GM21367 (cell line): ENCODE data around the gene HMX1.

ENCODE experiments used
- ATAC-seq: cut with Tn5 transposase; IDR thresholded peaks from one replicate; pipeline ENCODE4 v1.9.1; 2021; ENCODE audit not compliant: unreplicated experiment

HMX1 gene

DNA sequence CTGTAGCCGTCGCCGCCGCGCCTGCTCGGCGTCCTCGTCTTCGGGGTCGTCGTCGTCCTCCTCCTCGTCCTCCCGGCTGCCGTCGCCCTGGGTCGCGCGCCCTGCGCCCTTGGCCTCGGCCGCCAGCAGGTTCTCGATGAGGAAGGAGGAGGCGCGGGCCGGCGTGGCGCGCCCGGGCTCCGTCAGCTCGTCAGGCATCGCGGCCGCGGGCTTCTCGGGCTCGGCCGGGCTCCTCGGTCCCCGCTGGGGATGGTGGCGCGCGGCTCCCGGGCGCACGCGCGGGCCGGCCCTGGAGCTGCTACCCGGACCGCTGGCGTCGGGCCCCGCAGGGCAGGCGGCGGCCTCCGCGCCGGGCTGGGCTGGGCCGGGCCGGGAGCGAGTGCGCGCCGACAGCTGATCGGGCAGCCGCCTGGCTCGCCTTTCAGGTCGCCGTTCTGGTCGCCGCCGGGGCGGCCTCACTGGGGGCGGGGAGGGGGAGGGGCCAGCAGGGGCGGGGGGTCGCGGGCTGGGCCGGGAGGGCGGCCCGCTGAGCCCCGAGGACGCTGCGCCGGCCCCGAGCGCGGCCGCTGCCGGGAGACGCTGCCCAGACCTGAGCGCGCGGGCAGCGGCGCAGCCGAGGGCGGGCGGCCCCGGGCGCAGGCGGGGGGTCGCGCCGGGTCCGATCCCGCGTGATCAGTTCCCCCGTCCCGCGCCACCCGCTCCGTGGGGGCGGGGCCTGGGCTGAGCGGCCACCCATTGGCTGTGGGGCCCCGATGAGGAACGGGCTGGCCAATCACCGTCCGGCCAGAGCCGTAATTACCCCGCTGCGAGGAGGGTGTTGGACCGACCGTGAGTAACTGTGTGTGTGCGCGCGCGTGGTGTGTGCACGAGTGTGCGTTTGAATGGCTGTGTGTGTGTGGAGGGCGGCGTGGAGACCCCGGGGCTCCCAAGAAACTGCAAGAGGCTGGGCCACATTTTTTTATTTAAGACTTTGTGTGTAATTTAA lies at the start of gene HMX1:
Gene HMX1, minus strand, starts transcription at position 423 of the 985 bp plus-strand sequence. Its CDS starts 225 bp downstream, at position 198.
- no peak for ATAC-seq

DNA sequence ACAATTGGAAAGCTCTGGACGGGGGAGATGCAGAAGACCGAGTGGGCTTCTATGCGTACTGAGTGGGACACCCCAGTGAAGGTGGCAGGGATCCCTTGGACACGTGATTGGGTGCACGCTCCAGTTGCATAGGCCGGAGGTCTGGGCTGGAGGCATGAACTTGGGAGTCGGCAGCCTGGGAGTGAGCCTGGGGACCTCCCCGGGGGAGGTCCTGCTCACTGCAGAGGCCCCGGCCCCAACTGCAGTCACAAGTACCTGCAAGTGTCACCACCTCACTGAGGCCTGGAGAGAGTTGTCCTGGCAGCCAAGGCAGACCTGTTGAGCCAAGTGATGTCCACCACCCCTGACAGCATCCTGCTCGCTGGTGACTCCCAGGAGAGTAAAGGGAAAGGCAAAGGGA lies 49.3 kb upstream of the HMX1 start:
- ATAC-seq: no peak

DNA sequence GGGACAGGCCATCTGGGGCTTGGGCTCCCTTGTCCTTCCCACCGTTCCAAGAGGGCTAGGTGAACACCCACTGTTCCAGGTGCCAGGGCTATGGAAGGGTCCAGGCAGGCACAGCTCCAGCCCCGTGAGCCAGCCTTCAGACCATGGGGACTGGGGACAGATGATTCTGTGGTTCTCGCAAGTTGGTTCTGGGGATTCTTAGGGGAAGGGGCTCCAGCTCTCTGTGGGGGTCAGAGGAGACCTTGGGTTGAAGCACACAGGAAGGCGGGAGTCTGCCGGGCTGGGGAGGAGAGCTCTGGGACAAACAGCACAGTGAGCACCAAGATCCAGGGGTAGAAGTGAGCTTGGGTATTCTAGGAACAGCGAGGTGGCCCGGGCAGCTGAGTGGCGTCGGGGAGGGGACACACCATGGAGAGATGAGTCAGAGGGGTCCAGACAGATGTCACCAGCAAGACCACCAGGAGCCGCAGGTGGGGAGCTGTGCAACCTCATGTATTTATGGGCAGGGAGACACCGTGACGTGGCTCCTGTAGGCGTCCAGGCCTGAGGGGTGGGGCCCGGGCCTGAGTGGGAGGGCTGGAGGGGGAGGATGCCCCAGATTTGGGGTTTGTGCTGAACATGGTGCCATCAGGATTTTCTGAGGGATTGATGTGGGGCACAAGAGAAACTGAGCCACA lies 48.8 kb upstream of the HMX1 start:
- no peak for ATAC-seq

DNA sequence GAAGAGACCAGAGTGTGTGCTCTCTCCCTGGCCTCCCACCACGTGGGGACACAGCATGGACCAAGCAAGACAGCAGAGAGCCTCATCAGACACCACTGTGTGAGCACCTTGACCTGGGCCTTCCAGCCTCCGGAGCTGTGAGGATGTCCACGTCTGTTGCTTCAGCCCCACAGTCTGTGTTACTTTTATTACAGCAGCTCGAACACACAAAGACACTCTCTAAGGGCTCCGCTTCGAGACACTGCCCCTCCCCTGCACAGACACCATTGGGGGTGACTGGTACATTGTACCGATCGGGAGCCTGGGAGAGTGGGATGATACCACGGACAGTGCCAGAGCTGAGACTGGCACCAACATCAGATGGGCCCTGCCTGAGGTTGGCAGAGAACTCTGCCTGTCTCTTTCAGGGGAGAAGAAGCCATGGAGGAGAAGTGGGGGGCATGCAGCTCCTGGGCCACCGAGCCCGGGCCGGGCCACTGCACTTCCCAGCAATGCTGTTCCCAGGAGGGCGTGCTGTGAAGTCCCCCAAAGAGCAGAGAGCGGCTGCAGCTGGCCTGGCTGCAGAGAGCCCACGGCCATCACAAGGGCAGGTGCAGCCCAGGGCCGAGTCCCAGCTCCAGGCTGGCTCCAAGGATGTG lies 48.1 kb upstream of the HMX1 start:
- ATAC-seq: no peak

DNA sequence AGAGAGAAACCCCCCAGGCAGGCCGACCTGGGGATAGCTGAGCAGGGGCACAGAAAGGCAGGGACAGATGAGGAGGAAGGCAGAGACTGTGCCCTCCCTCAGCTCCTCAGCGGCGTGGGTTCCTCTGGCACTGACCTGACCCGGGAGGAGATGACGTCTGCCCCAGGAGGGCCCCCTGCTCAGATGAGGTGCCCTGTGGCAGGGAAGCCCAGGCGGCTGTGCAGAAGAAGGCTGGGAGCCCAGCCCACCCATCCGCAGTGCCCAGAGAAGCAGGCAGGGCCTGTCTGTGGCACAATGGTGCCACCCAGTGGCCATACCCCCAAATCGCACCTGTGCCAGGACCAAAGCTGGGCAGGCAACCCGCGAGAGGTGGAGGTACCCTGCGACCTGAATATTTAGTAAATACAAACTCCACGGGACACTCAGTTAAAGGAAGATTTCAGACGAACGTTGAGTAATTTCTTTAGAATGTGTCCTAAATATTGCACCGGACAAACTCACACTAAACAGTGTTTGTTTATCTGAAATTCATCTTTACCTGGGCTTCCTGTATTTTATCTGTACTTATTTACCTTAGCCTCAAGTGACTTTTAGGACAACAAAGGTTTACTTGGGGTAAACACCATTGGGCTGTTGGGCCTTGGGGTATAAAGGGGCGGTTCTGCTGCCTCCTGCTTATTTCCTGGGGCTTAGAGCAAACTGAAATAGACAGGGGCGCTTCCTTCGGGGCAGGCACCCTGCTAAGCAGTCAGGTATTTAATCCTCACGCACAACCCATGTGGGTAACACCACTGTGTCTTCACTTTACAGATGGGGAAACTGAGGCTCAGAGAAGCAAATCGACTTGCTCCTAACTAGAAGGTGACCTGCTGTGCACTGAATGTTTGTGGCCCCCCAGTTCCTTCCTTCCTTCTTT lies 46.5 kb upstream of the HMX1 start:
- no peak for ATAC-seq

DNA sequence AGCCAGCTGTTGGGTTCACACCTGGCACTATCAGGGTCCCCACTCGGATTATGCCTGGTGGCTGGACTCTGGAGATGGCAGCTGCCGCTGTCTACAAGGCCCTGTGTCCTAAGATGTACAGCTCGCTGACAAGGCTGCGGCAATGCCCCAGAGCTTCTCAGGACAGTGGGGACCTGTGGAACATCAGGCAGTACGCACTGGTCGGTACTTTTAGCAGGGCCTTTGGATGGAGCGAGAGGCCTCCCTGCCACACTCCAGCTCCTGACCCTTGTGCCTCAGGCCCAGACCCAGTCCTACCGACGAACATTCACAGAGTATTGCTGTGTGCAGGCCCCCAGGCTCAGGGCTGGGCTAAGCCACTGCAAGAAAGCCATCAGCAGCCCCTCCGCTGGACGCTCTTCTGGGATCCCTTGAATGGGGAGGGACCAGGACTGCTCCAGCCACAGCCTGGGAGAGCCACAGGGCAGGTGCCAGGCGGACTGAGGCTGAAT lies 45.7 kb upstream of the HMX1 start:
- no peak for ATAC-seq

DNA sequence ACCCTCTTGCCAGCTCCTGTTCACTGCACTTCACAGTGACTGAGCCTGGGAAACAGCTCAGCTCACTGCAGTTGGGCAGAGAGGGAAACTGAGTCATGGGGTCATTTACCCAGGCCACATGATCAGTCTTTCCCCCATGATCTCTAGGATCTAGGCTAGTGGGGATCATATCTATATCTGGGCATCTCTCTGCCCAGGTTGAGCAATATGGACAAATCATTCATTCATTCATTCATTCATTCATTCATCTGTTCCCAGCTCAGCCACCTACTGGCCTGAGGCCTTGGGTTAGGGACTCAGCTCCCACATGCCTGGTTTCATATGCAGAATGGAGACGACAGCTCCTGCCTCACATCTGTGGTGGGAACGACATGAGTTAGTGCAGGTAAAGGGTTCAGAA lies 45.3 kb upstream of the HMX1 start:
- ATAC-seq: no peak

DNA sequence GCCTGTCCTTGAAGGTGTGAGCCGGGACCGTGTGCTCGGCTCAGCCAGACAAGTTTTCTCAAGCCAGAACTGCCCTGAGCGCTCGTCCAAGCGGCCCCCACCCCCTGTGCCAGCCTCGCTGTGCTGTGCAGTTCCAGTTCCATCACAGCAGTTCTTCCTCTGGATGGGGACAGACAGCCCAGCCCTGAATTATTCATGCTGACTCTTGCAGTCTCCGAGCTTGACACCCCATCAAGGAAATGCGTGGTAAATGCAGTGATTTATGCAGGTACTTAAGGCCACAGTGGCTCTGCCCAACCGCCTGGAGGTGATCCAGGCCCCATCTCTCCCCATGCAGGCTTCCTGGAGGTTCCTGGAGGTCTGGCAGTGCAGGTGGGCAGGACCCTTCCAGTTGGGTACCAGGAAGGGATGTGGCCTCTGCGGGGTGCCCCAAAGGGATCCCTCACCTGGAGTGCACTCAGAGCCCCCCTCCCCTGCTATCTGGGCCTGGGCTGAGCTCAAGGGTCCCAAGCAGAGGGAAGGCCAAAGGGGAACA lies 44.8 kb upstream of the HMX1 start:
- no peak for ATAC-seq

DNA sequence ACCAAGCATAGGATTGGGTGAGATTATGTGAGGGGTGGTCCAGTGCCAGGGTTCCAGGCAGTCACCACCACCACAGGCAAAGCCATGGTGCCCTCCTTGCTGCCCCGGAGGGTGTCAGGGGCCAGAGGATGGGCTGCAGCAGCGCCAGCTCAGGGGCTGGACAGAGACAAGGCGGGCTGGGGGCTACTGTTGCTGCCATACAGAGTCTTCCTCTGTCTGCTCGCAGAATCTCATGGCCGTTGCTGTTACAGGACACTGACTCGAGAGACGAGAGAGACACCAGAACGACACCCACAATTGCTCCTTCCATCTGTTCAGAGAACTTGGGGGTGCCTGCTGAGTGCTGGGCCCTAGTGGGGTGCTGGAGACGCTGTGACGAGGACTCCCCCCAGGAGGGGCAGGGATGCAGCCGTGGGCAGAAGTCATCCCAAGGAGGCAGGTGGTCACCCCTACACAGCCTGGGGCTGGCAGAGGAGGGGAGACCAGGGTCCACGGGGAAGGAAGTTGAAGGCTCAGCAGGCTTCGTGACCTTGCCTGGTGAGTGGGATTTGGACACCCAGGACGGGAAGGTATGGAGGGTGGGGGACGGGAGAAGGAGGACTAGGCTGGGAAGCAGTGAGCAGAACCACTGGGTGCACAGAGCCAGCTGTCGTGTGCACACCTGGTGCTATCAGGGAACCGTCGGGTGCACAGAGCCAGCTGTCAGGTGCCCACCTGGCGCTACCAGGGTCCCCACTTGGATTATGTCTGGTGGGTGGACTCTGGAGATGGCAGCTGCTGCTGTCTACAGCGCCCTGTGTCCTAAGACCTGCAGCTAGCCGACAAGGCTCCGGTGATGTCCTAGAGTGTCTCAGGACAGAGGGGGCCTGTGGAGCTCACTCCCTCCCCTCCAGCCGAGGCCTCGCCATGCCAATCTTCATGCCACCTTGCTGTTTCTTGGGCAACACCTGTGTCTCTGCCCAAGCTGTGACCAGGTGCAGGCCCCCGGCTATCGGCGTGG lies 43.9 kb upstream of the HMX1 start:
- ATAC-seq: no peak

DNA sequence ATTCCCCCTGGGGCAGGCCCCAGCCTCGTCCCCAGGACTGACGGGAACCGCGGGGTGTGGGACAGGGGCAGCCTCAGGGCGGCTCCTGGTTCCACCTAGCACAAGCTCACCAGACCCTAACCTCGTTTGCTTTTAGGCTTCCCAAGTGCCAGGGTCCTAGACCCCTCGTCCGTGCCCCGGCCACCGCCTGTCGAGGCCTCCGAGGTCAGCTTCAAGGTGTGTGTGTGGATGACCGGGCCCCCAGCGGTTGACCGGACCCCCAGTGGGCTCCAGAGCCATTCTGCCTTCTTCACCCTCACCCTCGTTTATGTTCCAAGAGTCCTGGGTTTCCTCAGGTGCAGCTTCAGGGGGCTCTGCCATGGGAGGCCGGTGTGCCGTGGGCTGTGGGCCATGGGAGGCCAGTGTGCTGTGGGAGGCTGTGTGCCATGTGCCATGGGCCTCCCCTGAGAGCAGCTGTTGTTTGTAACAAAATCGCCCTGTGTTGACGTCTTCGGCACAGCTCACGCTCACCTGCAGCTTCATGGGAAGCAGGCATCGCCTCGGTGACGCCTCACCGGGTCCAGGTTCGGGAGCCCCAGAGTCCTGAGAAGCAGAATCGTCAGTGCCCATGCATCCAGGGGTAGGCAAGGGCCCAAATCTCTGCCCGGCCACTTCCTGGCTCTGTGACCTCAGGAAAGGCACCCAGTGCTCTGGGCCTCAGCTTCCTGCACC lies 43.0 kb upstream of the HMX1 start:
- ATAC-seq: no peak

DNA sequence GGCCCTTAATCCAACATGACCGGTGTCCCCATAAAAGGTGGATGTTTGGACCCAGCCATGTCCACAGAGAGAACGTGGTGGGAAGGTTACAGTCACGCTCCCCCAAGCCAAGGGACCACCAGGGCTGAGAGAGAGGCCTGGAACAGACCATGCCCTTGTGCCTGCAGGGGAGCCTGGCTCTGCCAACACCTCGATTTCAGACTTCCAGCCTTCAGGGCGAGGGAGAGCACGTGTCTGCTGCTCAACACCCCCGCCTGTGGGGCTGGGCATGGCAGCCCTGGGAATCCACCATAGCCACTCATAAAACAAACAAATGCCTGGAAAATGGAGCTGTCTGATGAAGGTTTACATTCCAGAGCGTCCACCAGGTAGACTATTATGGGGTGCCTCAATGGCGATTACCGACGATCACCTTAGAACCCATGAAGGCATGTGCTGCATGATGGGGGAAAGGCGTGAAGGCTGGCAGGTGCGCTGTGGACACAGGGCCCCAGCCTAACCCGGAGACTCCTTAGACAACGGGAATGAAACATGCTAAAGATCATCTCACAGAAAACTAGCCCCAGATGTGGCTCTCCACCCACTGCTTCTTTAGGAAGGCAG lies 42.3 kb upstream of the HMX1 start:
- ATAC-seq: no peak

DNA sequence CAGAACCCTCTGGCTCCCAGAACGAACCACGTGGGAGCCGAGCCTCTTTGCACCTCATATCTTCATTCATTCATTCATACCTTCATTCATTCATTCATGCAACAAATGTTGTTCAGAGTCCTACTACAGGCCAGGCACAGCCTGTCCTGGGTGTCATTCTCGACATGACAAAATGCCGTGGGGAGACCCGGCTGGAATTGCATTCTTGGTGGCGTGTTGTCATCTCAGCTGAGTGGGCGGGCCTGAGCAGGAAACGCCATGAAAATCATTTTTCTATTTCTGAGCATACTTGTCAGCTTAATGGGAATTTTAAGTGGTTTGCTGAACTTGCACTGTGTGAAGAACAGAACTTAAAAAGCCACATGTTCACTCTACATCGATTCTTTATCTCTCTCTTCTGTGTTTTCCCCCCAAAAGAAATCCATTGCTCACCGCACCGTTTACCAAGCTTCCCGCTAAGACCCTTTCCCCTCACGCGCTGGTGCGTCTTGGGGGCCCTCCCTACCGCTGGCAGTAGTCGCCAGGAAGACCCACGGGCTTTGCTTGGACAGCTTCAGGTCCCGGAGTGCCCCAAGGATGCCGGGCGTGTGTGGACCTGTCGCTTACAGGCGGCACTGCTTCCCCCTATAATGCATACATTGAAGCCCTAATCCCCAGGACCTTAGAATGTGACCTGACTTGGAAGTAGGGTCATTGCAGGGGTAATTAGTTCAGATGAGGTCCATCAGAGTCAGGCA lies 41.6 kb upstream of the HMX1 start:
- no peak for ATAC-seq

DNA sequence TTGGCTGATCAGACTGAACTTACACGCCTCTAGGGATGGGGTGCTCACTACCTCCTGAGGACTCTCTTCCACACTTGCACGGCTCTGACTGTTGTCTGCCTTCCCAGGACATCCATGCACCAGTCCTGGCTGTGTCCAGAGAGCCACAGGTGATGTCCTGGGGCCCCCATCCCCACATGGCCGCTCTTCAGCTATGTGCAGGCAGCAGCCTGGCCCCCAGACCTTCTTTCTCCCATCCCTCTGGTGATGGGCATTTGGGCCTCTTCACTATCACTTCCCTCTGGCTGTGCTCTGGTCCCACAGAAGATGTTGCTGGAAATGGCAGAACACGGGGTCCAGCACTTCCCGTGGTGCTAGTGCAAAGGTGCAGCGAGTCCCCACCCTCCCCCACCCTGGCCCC lies 40.9 kb upstream of the HMX1 start:
- ATAC-seq: no peak

DNA sequence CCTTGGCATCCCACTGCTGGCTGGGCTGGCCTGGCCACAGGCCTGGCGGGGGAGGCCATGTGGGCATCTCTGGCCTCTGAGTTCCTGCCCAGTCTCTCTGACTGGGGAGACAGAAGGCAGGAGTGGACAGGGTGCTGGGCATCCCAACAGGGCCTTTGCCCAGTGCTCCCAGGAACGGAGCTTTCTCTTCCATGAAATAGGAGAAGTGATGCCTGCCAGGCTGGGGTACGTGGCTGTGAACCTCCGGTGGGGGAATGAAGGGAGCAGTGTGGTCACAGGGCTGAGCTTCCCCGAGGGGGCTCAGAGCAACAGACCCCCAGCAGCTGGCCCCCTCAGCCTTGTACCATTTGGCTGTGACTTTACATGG lies 40.4 kb upstream of the HMX1 start:
- ATAC-seq: no peak

DNA sequence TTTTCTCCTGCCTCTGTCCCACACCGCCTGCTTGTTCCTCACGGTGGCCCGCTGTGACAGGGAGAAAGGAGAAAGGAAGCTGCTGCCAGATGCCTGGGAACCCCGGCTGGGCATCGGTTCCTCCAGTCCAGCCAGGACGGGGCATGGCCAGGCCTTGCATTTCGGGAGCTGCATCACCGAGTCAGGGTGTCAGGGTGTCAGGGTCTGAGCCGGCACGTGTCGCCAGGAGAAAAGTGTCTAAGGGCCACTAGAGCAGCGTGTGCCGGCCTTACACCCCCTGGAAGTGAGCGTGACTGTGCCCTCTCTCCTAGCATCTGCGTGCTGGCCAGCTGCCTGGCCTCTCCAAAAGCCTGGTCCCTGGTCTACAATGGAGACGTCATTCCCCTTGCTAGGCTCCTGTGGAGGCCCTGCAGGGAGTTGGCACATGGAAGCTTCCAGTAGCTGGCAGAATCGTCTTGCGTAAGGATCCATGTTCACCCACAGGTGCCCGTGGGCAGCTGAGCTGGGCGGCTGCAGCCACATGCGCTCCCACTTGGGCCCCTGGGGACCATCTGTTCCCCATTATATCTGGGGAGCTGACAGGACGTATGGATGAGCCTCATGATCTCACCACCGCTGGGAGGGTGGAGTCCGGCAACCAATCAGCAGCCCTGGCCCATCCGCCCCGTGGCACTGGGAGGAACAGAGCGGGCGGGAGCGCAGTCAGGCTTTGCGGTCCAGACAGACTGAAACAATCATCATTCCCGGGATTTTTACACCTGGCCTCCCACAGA lies 39.9 kb upstream of the HMX1 start:
- no peak for ATAC-seq

DNA sequence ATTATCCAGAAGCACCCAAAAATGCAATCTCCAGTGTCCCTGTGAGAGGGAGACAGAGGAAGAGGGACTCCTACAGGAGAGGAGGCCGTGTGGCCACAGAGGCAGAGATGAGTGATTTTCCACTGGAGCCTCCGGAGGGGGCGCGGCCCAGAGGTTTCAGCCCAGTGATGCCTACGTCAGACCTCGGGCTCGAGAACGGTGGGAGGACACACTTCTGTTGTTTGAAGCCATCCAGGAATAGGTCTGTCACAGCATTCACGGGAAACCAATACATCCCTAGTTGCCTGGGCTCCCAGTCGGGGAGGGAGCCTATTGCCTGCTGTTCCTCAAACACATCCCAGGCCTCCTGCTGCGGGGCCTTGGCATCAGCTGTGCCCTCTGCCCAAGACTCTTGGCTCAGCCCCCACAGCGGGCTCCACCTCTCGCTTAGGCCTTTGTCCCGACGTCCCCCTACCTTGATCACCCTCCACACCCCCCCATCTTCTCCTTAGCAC lies 39.2 kb upstream of the HMX1 start:
- ATAC-seq: no peak
